H9 (cell line): ENCODE data around the gene COL4A1. TPM values are rescaled to one million over a fixed set of nuclear protein-coding genes. Genes with fewer than 3 reads are reported as not detected.

Source experiments
- DNase-seq: peaks from one replicate; pipeline ENCODE4 v3.0.0-alpha.2; 2017
- H2AFZ ChIP-seq: one replicate; pipeline ENCODE4 v1.6.1; 2013; ENCODE audit warnings: mild to moderate bottlenecking, low read length, control low read depth, moderate library complexity
- H2AK5ac ChIP-seq: 2 replicates; pipeline ENCODE4 v1.6.1; 2013; ENCODE audit warnings: low read length, control low read depth, mixed read lengths; ENCODE audit not compliant: insufficient read length
- H2BK120ac ChIP-seq: one replicate; pipeline ENCODE4 v1.6.1; 2013; ENCODE audit warnings: low read depth, mild to moderate bottlenecking, low read length, control low read depth, inconsistent platforms; ENCODE audit not compliant: poor library complexity, severe bottlenecking
- H2BK12ac ChIP-seq: 2 replicates; pipeline ENCODE4 v1.6.1; 2013; ENCODE audit warnings: low read length, control low read depth, mixed read lengths, low read depth; ENCODE audit not compliant: insufficient read length
- H2BK15ac ChIP-seq: 2 replicates; pipeline ENCODE4 v1.6.1; 2013; ENCODE audit warnings: low read depth, low read length, control low read depth
- H2BK20ac ChIP-seq: one replicate; pipeline ENCODE4 v1.6.1; 2013; ENCODE audit warnings: low read depth, mild to moderate bottlenecking, low read length, control low read depth, inconsistent platforms; ENCODE audit not compliant: poor library complexity, severe bottlenecking
- H2BK5ac ChIP-seq: 2 replicates; pipeline ENCODE4 v1.6.1; 2013; ENCODE audit warnings: low read length, control low read depth, mixed read lengths; ENCODE audit not compliant: insufficient read length
- H3K14ac ChIP-seq: 2 replicates; pipeline ENCODE4 v1.6.1; 2013; ENCODE audit warnings: low read length, control low read depth; ENCODE audit not compliant: insufficient read depth
- H3K18ac ChIP-seq: 2 replicates; pipeline ENCODE4 v1.6.1; 2013; ENCODE audit warnings: low read depth, mild to moderate bottlenecking, mixed read lengths, low read length, control low read depth; ENCODE audit not compliant: insufficient read length
- H3K23ac ChIP-seq: 2 replicates; pipeline ENCODE4 v1.6.1; 2013; ENCODE audit warnings: low read length, control low read depth, mixed read lengths, low read depth; ENCODE audit not compliant: insufficient read length
- H3K23me2 ChIP-seq: 2 replicates; pipeline ENCODE4 v1.6.1; 2013; ENCODE audit warnings: low read depth, mild to moderate bottlenecking, mixed read lengths, low read length, control low read depth; ENCODE audit not compliant: insufficient read length, poor library complexity, severe bottlenecking
- H3K27ac ChIP-seq: 2 replicates; pipeline ENCODE4 v1.5.1; 2013; ENCODE audit warnings: low read length, control low read depth, mixed read lengths, low read depth; ENCODE audit not compliant: insufficient read length
- H3K27me3 ChIP-seq: 2 replicates; pipeline ENCODE4 v1.6.1; 2013; ENCODE audit warnings: low read length, control low read depth, inconsistent platforms; ENCODE audit not compliant: insufficient read depth
- H3K4ac ChIP-seq: 2 replicates; pipeline ENCODE4 v1.6.1; 2013; ENCODE audit warnings: low read depth, mild to moderate bottlenecking, control low read depth, inconsistent platforms, low read length, moderate library complexity
- H3K4me1 ChIP-seq: 2 replicates; pipeline ENCODE4 v1.6.1; 2013; ENCODE audit warnings: low read length, control low read depth, inconsistent platforms; ENCODE audit not compliant: insufficient read depth
- H3K4me2 ChIP-seq: 2 replicates; pipeline ENCODE4 v1.6.1; 2013; ENCODE audit warnings: low read length, control low read depth, mixed read lengths; ENCODE audit not compliant: insufficient read length, insufficient read depth
- H3K56ac ChIP-seq: 2 replicates; pipeline ENCODE4 v1.6.1; 2013; ENCODE audit warnings: low read depth, mild to moderate bottlenecking, mixed read lengths, low read length, control low read depth; ENCODE audit not compliant: insufficient read length
- H3K79me1 ChIP-seq: 2 replicates; pipeline ENCODE4 v1.6.1; 2013; ENCODE audit warnings: low read depth, mild to moderate bottlenecking, moderate library complexity, low read length, control low read depth, inconsistent platforms; ENCODE audit not compliant: insufficient read depth, poor library complexity, severe bottlenecking
- H3K79me2 ChIP-seq: 2 replicates; pipeline ENCODE4 v1.6.1; 2013; ENCODE audit warnings: low read length, control low read depth, inconsistent platforms; ENCODE audit not compliant: insufficient read depth
- H3K9ac ChIP-seq: 2 replicates; pipeline ENCODE4 v1.6.1; 2013; ENCODE audit warnings: low read length, control low read depth, mixed read lengths; ENCODE audit not compliant: insufficient read length; ENCODE audit errors: extremely low read depth
- H3K9me3 ChIP-seq: one replicate; pipeline ENCODE4 v1.6.1; 2013; ENCODE audit warnings: low read depth, low read length, inconsistent platforms; ENCODE audit not compliant: control insufficient read depth
- H3T11ph ChIP-seq: one replicate; pipeline ENCODE4 v1.6.1; 2013; ENCODE audit warnings: mild to moderate bottlenecking, low read length, control low read depth, inconsistent platforms
- H4K20me1 ChIP-seq: one replicate; pipeline ENCODE4 v1.6.1; 2013; ENCODE audit not compliant: control insufficient read depth, insufficient read length, insufficient read depth
- H4K5ac ChIP-seq: 2 replicates; pipeline ENCODE4 v1.6.1; 2013; ENCODE audit warnings: low read depth, mild to moderate bottlenecking, mixed read lengths, low read length, control low read depth; ENCODE audit not compliant: insufficient read length
- H4K8ac ChIP-seq: replicated peaks from 2 replicates; pipeline ENCODE4 v1.6.1; 2013; ENCODE audit warnings: low read length, control low read depth, mixed read lengths, low read depth; ENCODE audit not compliant: insufficient read length
- H4K91ac ChIP-seq: 2 replicates; pipeline ENCODE4 v1.6.1; 2013; ENCODE audit warnings: low read depth, mild to moderate bottlenecking, moderate library complexity, mixed read lengths, low read length, control low read depth; ENCODE audit not compliant: insufficient read length
- H3K27ac Mint-ChIP-seq, 3 experiments: 2 replicates in 2 of 3; 3 replicates in 1 of 3; pipeline ENCODE4 v1.8.0; 2020 to 2021; ENCODE audit warnings: mixed read lengths in 3 of 3, mild to moderate bottlenecking in 1 of 3, moderate library complexity in 1 of 3
- H3K27me3 Mint-ChIP-seq: 2 replicates; pipeline ENCODE4 v1.8.0; 2021; ENCODE audit warnings: low read depth, mild to moderate bottlenecking, moderate library complexity, mixed read lengths
- H3K36me3 Mint-ChIP-seq, 3 experiments: 2 replicates in 2 of 3; 3 replicates in 1 of 3; pipeline ENCODE4 v1.8.0; 2020 to 2021; ENCODE audit warnings: low read depth in 3 of 3, mixed read lengths in 3 of 3; ENCODE audit not compliant: insufficient read depth in 1 of 3
- H3K4me1 Mint-ChIP-seq, 2 experiments: 2 replicates each; pipeline ENCODE4 v1.8.0; 2020; ENCODE audit warnings: mixed read lengths in 2 of 2
- H3K4me3 Mint-ChIP-seq, 2 experiments: 2 replicates in 1 of 2; 3 replicates in 1 of 2; pipeline ENCODE4 v1.8.0; 2020 to 2021; ENCODE audit warnings: mild to moderate bottlenecking in 2 of 2, mixed read lengths in 2 of 2, moderate library complexity in 1 of 2
- H3K9me3 Mint-ChIP-seq, 2 experiments: 2 replicates in 1 of 2; 3 replicates in 1 of 2; pipeline ENCODE4 v1.8.0; 2020; ENCODE audit warnings: mild to moderate bottlenecking in 2 of 2, mixed read lengths in 2 of 2, moderate library complexity in 1 of 2
- CTCF ChIP-seq: fragments of 200-600 bp; sonication (generic); conservative IDR thresholded peaks from 3 replicates; pipeline ENCODE4 v1.8.0; 2021; ENCODE audit warnings: antibody characterized with exemption, mild to moderate bottlenecking
- WGBS: extraction: QIAGEN DNeasy Blood & Tissue Kit; methylation state at CpG from one replicate; pipeline ENCODE4 v1.1.7; 2013; ENCODE audit warnings: missing lambda C conversion rate, low lambda C conversion rate, mixed read lengths; ENCODE audit not compliant: insufficient read length; ENCODE audit errors: extremely low coverage; 5-methylcytosine and 5-hydroxymethylcytosine counted together
- total RNA-seq: library from RNA; stranded (reverse); gene quantifications from 2 replicates; pipeline ENCODE4 v1.2.1, GENCODE V29; 2021

Gene COL4A1
- total RNA-seq, 1 experiment from 2014 or later: 73.1 TPM

GRCh38 chr13:110334256-110334655 is 27.3 kb upstream of the COL4A1 start:
- peaks cover 41 to 47% of the 10 kb centered on the region in 2 experiments for H3K4me1 Mint-ChIP-seq
- Histone ChIP-seq H3K4me2 (no peak overlapping the region), H3K14ac (no peak overlapping the region), H3K23me2 (no peaks in the 10 kb centered on the region), H2AFZ (no peak overlapping the region), H2BK5ac (no peak overlapping the region), H3K27ac (no peak overlapping the region), H2BK120ac (no peak overlapping the region), H4K91ac (no peak overlapping the region), H4K20me1 (no peaks in the 10 kb centered on the region), H2AK5ac (no peak overlapping the region), H4K5ac (no peak overlapping the region), H3K4ac (no peak overlapping the region), H3T11ph (no peak overlapping the region), H2BK20ac (no peak overlapping the region), H2BK15ac (no peak overlapping the region; the same call in 1 of the 2 replicates), H3K79me1 (no peaks in the 10 kb centered on the region), H3K23ac (no peak overlapping the region), H3K79me2 (no peaks in the 10 kb centered on the region; the same call in 1 of the 2 replicates), H3K27me3 (no peaks in the 10 kb centered on the region), H3K4me1 (peaks cover 3% of the 10 kb centered on the region; the same call in 1 of the 2 replicates), H3K9me3 (no peaks in the 10 kb centered on the region), H3K56ac (no peak overlapping the region), H4K8ac (no peak overlapping the region), H3K18ac (no peak overlapping the region), H2BK12ac (no peak overlapping the region), H3K9ac (no peak overlapping the region)
- H3K9me3 Mint-ChIP-seq: no peaks in the 10 kb centered on the region
- no peak overlapping the region for H3K4me3 Mint-ChIP-seq
- peaks cover 9 to 17% (median 15%) of the 10 kb centered on the region in 3 experiments; a peak in 6 of 7 replicates for H3K36me3 Mint-ChIP-seq
- DNase-seq: no peak
- WGBS: no CpG with 5 or more reads among the region's 8 CpGs
- no peak for TF ChIP-seq CTCF
- no peak overlapping the region for H3K27ac Mint-ChIP-seq
- no peaks in the 10 kb centered on the region for H3K27me3 Mint-ChIP-seq
